Activated naive CD4-positive, alpha-beta T cell (primary cell): Measurements from ENCODE around the gene TYR.
"Not testable (repeated sequence)": the region's sequence is repeated elsewhere in the genome, so short reads cannot be mapped to it uniquely, and the experiment has no call there.

Experiments used
- DNase-seq, 4 experiments: peaks; one replicate each; lab custom pipeline; 2025; lab: John Stamatoyannopoulos, UW

The TYR gene

GRCh38 chr11:89272540-89273088 is 94.9 kb downstream of the TYR start:
- DNase-seq = not testable (repeated sequence)

- DNase-seq = not testable (repeated sequence)
These were observed 95.5 kb downstream of the TYR start for GRCh38 chr11:89273220-89273619.

DNA sequence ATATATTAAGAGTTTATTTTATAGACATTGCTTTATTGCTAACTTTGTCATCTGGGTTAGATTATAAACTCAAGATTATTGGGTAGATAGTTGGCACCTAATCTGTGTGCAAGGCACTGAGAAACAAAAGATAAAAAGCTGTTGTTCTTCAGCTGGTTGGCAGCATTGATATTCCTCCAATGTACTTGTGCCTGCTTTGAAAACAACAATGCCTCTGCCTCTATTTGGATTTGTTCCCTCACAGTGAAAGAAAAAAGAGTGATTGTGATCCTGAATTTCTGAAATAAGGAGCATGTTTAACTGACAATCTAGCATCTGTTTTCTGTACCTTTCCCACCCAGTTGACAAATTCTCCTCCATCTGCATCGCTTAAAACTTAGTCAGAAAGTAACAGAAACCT is 98.3 kb downstream of the TYR start:
- DNase-seq = no peak

DNA sequence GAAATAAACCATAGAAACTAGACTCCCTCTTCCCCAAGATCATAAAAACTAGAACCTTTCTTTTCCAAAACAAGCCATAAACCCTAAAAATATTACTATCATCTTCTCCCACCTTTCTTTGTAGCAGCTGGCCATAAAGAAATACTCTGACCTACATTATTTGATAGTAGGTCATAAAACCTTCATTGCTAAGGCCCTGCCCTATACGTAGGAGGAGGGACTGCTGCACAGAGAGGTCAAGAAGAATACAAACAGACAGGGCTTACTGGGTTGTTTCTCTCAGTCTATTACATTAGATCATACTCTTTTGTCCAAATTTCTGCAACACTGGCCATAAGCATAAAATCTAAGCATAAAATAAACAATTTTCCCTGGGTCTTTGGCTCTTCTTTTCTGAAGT is 101.5 kb downstream of the TYR start:
- DNase-seq = no peak

DNA sequence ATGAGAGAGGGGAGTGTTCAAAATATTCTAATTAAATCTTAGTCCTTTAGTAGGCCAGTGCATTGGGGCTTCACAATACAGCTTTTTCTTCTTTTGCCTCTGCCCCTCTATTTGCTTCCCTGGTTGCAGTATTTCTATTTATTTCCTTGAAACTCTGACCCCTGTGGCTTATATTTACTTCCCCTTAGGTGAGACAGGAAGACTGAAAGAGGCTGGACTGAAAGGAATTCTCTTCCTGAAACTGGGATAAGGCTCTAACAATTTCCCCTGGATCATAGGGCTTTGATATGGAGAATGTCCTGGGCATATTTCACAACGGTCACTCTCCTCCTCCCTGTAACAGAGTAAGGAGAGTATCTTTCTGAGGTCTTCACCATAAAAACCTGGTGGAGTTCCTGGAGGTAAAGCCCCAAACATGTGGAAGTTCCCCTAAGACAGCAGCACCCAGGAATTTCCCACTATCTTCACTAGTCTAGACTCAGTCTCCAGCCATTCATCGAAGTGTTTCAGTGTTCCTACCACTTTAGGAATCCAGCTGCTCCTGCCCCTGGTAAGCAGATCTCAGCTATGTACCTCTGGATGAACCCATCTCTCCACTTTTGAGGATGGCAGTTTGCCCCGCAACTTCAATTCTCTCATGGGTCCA is 103.5 kb downstream of the TYR start:
- DNase-seq = not testable (repeated sequence)

DNA sequence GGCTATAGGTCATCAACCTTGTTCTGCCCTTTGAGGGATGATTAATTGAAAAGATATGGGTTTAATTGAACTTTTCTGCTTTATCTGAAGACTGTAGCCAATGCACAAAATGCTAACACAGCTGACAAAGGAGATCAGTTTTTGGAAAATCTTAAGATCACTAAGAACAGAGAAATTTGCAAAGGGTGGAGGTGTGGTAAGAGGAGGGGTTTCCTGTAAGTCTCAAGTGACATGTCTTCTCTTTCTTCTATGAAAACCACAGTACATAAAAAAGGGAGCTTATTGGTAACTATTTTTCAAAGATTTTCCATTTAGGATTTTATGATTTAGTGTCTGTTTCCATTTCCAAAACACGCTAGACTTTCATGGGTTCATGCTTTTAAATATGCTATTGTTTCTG is 108.9 kb downstream of the TYR start:
- not testable (repeated sequence) for DNase-seq

- not testable (repeated sequence) for DNase-seq
These were observed 110.3 kb downstream of the TYR start for GRCh38 chr11:89288004-89288403.

- no peak for DNase-seq
These were observed 116.4 kb downstream of the TYR start for GRCh38 chr11:89293965-89294679.

DNA sequence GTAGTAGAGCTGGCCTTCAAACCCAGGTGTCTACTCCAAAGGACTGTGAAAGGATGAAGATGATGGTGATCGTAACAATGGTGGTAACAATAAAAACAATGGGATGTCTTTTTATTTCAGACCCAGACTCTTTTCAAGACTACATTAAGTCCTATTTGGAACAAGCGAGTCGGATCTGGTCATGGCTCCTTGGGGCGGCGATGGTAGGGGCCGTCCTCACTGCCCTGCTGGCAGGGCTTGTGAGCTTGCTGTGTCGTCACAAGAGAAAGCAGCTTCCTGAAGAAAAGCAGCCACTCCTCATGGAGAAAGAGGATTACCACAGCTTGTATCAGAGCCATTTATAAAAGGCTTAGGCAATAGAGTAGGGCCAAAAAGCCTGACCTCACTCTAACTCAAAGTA is 117.3 kb downstream of the TYR start:
- DNase-seq = not testable (repeated sequence)

GRCh38 chr11:89303029-89303428 is 125.4 kb downstream of the TYR start:
- not testable (repeated sequence) for DNase-seq

- not testable (repeated sequence) for DNase-seq
These were observed 130.6 kb downstream of the TYR start for GRCh38 chr11:89308272-89308671.

- DNase-seq = not testable (repeated sequence)
These were observed 131.8 kb downstream of the TYR start for GRCh38 chr11:89309321-89309985.

GRCh38 chr11:89310607-89311006 is 132.9 kb downstream of the TYR start:
- DNase-seq = not testable (repeated sequence)

GRCh38 chr11:89321401-89321800 is 143.7 kb downstream of the TYR start:
- no peak for DNase-seq

GRCh38 chr11:89327885-89328284 is 150.2 kb downstream of the TYR start:
- DNase-seq = no peak

DNA sequence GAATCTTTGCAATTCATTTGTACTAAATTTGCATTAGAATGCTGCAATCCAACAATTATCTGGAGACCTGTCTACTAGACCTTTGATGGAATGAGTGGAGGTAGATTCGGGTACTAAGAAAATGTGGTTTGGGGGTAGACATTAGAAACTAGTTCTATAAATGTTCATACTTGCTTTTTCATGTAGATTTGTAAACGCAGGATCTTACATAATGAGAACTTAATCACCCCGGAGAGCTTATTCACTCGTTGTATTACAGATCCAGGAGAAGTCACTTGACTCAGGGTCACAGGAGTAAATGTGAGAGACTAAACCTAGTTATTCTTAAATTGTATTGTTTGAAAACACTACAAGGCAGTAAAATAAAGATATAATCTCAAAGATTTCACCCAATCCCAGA is 154.3 kb downstream of the TYR start:
- DNase-seq = not testable (repeated sequence)

DNA sequence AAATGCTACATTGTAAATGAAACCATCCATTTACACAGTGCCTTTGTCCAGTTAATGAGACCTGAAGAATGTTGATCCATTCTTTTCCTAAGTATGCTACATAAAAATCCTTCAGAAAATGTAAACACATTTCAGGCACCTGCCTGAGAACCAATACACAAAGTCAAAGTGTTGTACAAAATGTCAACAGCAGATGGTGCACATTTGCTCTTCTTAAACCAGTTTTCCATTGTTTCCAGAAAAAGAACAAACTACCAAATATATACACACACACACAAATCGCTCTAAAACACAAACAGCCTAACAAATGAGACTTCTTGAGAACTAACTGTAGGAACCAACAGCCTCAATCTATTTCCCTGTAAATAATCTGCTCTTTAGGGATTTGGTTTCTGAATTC is 156.0 kb downstream of the TYR start:
- DNase-seq = not testable (repeated sequence)

GRCh38 chr11:89337100-89337650 is 159.5 kb downstream of the TYR start:
- DNase-seq = not testable (repeated sequence)

DNA sequence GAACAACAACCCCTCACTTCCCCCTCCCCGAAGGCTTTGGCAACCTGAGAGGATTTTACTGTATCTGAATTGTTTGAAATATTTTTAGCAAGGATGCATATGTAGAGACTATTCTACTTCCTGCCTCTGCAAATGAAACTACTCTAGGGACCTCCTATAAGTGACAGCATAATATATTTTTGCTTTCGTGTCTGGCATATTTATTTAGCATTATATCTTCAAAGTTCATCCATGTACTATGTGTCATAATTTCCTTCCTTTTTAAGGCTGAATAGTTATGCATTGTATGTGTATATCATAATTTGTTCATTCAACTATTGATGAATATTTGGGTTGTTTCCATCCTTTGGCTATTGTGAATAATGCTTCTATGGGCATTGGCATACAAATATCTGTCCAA is 160.4 kb downstream of the TYR start:
- DNase-seq = not testable (repeated sequence)

GRCh38 chr11:89340450-89340849 is 162.8 kb downstream of the TYR start:
- DNase-seq = not testable (repeated sequence)

DNA sequence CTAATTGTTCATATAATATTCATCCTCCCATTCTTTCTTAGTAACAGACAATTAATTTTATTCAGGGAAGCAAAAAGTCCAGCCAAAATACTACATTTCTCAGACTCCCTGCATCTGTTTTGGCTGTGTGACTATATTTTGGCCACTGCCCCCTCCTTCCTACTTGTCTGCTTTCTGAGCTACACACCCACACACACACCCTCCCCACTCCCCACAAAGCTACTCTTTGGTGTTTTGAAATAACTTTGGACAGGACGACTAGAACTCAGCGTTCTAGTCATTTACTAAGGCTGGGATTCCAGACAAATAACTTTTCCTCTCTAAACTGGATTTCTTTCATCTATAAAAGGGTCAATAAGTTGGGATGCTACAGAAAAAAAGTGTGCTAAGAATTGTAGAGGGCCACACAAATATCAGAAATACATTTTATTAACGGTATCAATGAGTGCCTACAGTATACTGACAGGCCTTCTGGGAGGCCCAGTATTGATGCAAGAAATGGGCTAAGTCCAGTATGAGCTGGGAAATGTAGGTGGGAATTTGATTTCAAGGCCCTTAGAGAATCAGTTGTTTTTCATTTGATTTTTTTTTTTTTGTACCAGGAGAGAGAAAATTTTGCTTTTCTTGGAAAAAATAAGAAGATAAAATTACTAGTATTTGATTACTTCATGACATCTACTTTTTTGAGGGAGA is 165.4 kb downstream of the TYR start:
- DNase-seq = not testable (repeated sequence)
